GM15510 (cell line): Measurements from ENCODE around the gene AMHR2.
A peak's percentile ranks its signal among the peaks of the same experiment; 100 is the strongest.

ENCODE experiments used
- POLR2A ChIP-seq: IDR thresholded peaks from 3 replicates; pipeline ENCODE4 v1.6.1; 2011; ENCODE audit warnings: borderline replicate concordance; ENCODE audit not compliant: insufficient read length; ENCODE audit errors: extremely low read depth

AMHR2 gene

GRCh38 chr12:53451661-53452158, 28.1 kb downstream of the AMHR2 start, which contains the start of gene PCBP2:
Gene PCBP2, plus strand, starts transcription at chr12:53452102. Its CDS starts 2,699 bp downstream, at chr12:53454801.
- peak; percentile 81 for TF ChIP-seq POLR2A

GRCh38 chr12:53452159-53453077, 28.8 kb downstream of the AMHR2 start:
- peak; percentile 41 for TF ChIP-seq POLR2A

- TF ChIP-seq POLR2A, result no peak
Observed at GRCh38 chr12:53453953-53454640, 30.4 kb downstream of the AMHR2 start.

- no peak for TF ChIP-seq POLR2A
Observed at GRCh38 chr12:53454707-53455106, 31.1 kb downstream of the AMHR2 start.

- no peak for TF ChIP-seq POLR2A
Observed at GRCh38 chr12:53456654-53457366, 33.2 kb downstream of the AMHR2 start.

- no peak for TF ChIP-seq POLR2A
Observed at GRCh38 chr12:53459097-53459496, 35.4 kb downstream of the AMHR2 start.

GRCh38 chr12:53461059-53461458, 37.4 kb downstream of the AMHR2 start:
- TF ChIP-seq POLR2A, result no peak

GRCh38 chr12:53461591-53461990, 37.9 kb downstream of the AMHR2 start:
- TF ChIP-seq POLR2A, result no peak

GRCh38 chr12:53462935-53463334, 39.3 kb downstream of the AMHR2 start:
- TF ChIP-seq POLR2A, result no peak

GRCh38 chr12:53463802-53464560, 40.3 kb downstream of the AMHR2 start:
- no peak for TF ChIP-seq POLR2A

GRCh38 chr12:53464685-53465418, 41.2 kb downstream of the AMHR2 start:
- no peak for TF ChIP-seq POLR2A

GRCh38 chr12:53465679-53466078, 42.0 kb downstream of the AMHR2 start:
- no peak for TF ChIP-seq POLR2A

GRCh38 chr12:53466640-53467039, 43.0 kb downstream of the AMHR2 start:
- TF ChIP-seq POLR2A, result no peak
